Small intestine (tissue), 7 donors: ENCODE data around the gene LAMTOR5. TPM values are rescaled to one million over a fixed set of nuclear protein-coding genes. Genes with fewer than 3 reads are reported as not detected.

ENCODE experiments used
- DNase-seq, 2 donors: peaks; one replicate each; pipeline versions ENCODE4 v3.0.0 to v3.0.0-alpha.2; 2013
- FAIRE-seq: peaks from 2 replicates; lab custom pipeline; 2012; peaks lifted over from hg19 to GRCh38; lab: Jason Lieb, UNC
- H3K27ac ChIP-seq, 3 donors: one replicate each; pipeline ENCODE4 v1.5.1; 2013; ENCODE audit warnings: low read length in 2 of 3, mild to moderate bottlenecking in 2 of 3, control low read depth in 1 of 3, inconsistent platforms in 1 of 3, low read depth in 1 of 3, moderate library complexity in 1 of 3
- H3K27me3 ChIP-seq, 3 donors: one replicate each; pipeline ENCODE4 v1.6.1; 2013; ENCODE audit warnings: low read length in 3 of 3, inconsistent platforms in 1 of 3; ENCODE audit not compliant: control insufficient read depth in 3 of 3, insufficient read depth in 3 of 3
- H3K36me3 ChIP-seq, 3 donors: one replicate each; pipeline ENCODE4 v1.6.1; 2013; ENCODE audit warnings: low read length in 3 of 3, inconsistent platforms in 1 of 3, low read depth in 1 of 3, mild to moderate bottlenecking in 1 of 3, moderate library complexity in 1 of 3; ENCODE audit not compliant: control insufficient read depth in 3 of 3, insufficient read depth in 2 of 3
- H3K4me1 ChIP-seq, 3 donors: one replicate each; pipeline ENCODE4 v1.6.1; 2013; ENCODE audit warnings: low read length in 2 of 3, inconsistent platforms in 1 of 3, low read depth in 1 of 3, mild to moderate bottlenecking in 1 of 3, moderate library complexity in 1 of 3; ENCODE audit not compliant: control insufficient read depth in 3 of 3, insufficient read depth in 2 of 3
- H3K4me3 ChIP-seq, 3 donors: one replicate each; pipeline ENCODE4 v1.5.1; 2013; ENCODE audit warnings: low read length in 3 of 3, control low read depth in 1 of 3, inconsistent platforms in 1 of 3, low read depth in 1 of 3, mild to moderate bottlenecking in 1 of 3, moderate library complexity in 1 of 3
- H3K9me3 ChIP-seq, 2 donors: one replicate each; pipeline ENCODE4 v1.6.1; 2013; ENCODE audit warnings: low read depth in 1 of 2, low read length in 1 of 2; ENCODE audit not compliant: control insufficient read depth in 2 of 2, insufficient read depth in 1 of 2
- WGBS, 3 donors: extraction: QIAGEN DNeasy Blood & Tissue Kit; methylation state at CpG; one replicate each; pipeline ENCODE4 v1.1.7; 2013; 5-methylcytosine and 5-hydroxymethylcytosine counted together
- polyA plus RNA-seq, 4 donors: library from polyadenylated mRNA; stranded (reverse) in 3 of 4; unstranded in 1 of 4; fragments of 200-250 nt in 3 of 4; fragments of 120-200 nt in 1 of 4; gene quantifications; one replicate each; pipeline versions ENCODE4 v1.2.1 to v1.2.3, GENCODE V29; 2013
- donor health status: healthy with polysubstance abuse.
- donor health status: control.
- donor health status: control.
- donor health status: Bipolar disorder and iron deficiency.
- donor health status: healthy.

Gene LAMTOR5
- polyA plus RNA-seq, 4 donors, result 138 to 345 (median 306) TPM

DNA sequence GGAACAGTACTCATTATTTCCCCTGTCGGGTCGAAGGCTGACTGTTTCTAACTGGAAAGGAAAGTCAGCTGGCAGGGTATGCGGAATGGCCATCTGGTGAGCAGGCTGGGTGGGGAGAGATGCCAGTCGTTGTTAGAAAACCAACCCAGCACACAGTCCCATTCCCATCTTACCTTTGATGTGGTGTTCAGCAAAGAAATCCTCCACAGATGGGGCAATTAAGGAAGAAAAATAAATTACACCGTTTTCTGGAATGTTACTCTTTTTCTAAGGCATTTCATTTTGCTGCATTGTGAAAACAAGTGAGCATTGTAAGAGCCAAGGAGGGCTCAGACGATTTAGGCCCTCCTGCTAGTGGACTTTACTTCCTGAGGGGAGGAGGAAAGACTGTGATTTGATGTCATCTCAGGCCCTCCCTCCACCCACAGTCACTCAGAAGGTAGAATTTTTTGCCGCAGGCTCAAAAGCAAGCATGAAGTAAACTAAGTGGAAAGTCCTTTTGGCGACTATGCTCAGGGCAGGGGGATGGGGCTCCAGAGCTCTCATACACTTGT is 16.7 kb downstream of the LAMTOR5 start, which contains the start of gene SLC16A4:
Gene SLC16A4 (minus strand): TSS at position 335 of the 554 bp plus-strand sequence. CDS start 1,703 bp downstream, outside the sequence.
- Histone ChIP-seq H3K9me3 (no peaks in the 10 kb centered on the region), H3K4me1 (peaks cover 0 to 33% (median 1%) of the 10 kb centered on the region in 3 donors), H3K4me3 (peak within 1 kb of the TSS in 2 of 3 donors; percentile 14 to 39), H3K27me3 (no peaks in the 10 kb centered on the region), H3K27ac (peak within 1 kb of the TSS; percentile 13 to 90 (median 84)), H3K36me3 (peaks cover 0 to 17% (median 0%) of the 10 kb centered on the region in 3 donors)
- FAIRE-seq (no peak), DNase-seq (peak; percentile 42 to 79)
- WGBS, 3 donors, result 10 to 30% (median 27%) methylated on average over 8 of the region's 8 CpGs

DNA sequence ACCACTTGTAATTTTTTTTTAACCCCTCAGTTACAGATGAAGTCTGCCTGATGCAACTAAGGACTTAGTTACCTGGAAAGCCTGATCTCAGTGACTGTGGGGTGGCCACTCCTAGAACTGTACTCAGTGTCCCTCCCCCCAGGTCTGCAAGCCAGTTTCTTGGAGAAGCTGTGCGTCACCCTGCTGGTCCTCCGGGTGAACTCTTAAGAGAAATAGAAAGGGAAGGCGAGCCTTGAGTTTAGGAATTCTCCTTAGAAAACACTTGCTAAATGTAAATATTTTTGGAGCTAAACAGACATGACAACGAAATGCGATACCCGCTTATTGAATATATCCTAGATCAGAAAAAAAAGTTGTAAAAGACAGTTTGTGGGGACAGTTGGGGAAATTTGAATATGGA is 17.4 kb downstream of the LAMTOR5 start:
- no peaks in the 10 kb centered on the region for H3K27me3 ChIP-seq
- H3K27ac ChIP-seq, result peak overlapping the region in 1 of 3 donors; percentile 90
- FAIRE-seq (no peak), DNase-seq (peak; percentile 58 to 77)
- no peaks in the 10 kb centered on the region for H3K9me3 ChIP-seq
- H3K4me3 ChIP-seq, result peak overlapping the region in 1 of 3 donors; percentile 39
- H3K4me1 ChIP-seq, result peaks cover 0 to 39% (median 1%) of the 10 kb centered on the region in 3 donors
- 49 to 71% (median 60%) methylated on average over 6 of the region's 6 CpGs for WGBS, 3 donors
- peaks cover 0 to 14% (median 0%) of the 10 kb centered on the region in 3 donors for H3K36me3 ChIP-seq

DNA sequence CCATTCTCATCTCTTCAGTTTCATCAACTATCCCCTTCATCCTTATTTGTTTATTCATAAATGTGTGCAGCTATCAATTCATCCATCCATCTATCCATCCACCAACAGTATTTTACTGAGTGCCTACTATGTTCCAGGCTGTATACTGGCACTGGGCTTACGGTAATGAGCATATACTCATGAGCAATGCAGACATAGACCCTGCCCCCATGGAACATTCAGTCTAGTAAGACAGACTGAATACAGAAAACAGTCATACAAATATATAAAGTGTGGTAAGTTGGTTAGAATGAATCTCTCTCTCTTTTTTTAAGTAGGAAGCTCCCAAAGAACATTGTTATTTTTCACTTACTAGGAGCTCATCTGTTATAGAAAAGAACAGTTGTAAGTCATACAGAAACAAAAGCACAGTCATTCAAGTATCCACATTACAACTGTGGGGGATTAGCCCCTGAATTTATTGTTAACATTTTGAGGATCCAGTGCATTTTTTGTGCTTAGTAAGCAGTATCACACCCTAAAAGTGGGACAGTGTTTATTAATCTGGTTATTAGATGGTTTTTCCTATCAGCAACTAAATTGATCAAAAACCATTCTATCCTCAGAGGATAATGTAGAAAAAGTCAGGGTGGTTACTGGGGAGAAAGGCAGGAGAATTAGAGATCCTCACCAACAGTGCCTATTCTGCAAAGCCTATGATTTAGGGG is 20.3 kb downstream of the LAMTOR5 start:
- Histone ChIP-seq H3K9me3 (no peaks in the 10 kb centered on the region), H3K4me3 (no peak overlapping the region), H3K36me3 (peaks cover 0 to 14% (median 0%) of the 10 kb centered on the region in 3 donors), H3K27ac (no peak overlapping the region), H3K27me3 (no peaks in the 10 kb centered on the region), H3K4me1 (peaks cover 6 to 27% (median 12%) of the 10 kb centered on the region in 3 donors)
- WGBS, 3 donors, result 88 to 95% (median 94%) methylated on average over 1 of the region's 1 CpG
- FAIRE-seq (no peak), DNase-seq (no peak)

DNA sequence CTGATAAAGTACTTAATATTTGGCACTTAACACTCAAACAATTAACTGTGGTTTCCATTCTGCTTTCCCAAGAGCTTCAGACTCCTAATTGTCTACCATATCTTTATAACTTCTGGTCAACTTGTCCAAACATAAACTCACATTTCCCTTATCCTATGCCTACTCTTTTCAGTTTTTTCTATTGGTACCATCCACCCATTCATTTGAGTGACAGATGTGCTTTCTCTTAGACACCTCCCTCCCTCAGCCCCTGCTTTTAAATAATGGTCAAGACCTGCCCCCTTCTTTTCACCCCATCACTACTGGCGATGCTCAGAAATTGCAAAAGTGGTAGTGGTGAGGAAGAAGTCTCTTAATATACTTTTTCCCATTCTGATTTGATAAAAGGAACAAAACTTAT is 22.1 kb downstream of the LAMTOR5 start:
- no peaks in the 10 kb centered on the region for H3K9me3 ChIP-seq
- H3K36me3 ChIP-seq, result peaks cover 0 to 19% (median 2%) of the 10 kb centered on the region in 3 donors
- no peak for DNase-seq
- FAIRE-seq, result no peak
- peak overlapping the region; percentile 37 to 69 (median 52) for H3K27ac ChIP-seq
- H3K4me3 ChIP-seq, result no peak overlapping the region
- WGBS, 3 donors, result 95 to 97% (median 97%) methylated on average over 1 of the region's 1 CpG
- no peaks in the 10 kb centered on the region for H3K27me3 ChIP-seq
- peaks cover 6 to 19% (median 12%) of the 10 kb centered on the region in 3 donors for H3K4me1 ChIP-seq

DNA sequence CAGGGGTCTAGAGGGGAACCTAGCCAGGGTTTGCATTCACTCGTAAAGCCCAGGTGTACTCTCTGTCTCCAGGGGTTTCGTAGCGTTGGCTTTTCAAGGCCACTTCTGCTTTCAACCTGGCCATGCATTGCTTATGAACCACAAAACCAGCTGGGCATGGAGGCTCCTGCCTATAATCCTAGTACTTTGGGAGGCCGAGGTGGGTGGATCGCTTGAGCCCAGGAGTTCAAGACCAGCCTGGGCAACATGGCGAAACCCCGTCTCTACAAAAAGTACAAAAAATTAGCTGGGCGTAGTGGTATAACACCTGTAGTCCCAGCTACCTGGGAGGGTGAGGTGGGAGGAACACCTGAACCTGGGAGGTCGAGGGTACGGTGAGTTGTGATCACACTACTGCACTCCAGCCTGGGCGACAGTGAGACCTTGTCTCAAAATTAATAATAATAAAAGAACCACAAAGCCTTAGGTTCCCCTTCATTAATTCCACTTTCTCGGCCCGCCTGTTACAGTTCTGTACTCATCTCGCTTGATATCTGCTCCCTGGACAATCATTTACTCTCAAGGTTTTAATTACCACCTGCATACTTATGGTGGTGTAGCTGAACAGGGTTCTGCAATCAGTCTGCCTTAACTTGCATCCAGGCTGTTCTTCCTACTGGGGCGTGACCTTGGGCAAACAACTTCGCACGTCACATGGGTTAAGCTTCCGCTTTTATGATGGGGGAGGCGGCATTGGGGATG is 22.7 kb downstream of the LAMTOR5 start:
- Histone ChIP-seq H3K36me3 (peaks cover 0 to 21% (median 2%) of the 10 kb centered on the region in 3 donors), H3K27me3 (no peaks in the 10 kb centered on the region), H3K27ac (peak overlapping the region in 2 of 3 donors; percentile 59 to 69), H3K4me1 (peaks cover 6 to 19% (median 12%) of the 10 kb centered on the region in 3 donors), H3K9me3 (no peaks in the 10 kb centered on the region), H3K4me3 (no peak overlapping the region)
- 44 to 74% (median 61%) methylated on average over 19 of the region's 19 CpGs for WGBS, 3 donors
- no peak for FAIRE-seq
- DNase-seq, result peak; percentile 80 to 93

DNA sequence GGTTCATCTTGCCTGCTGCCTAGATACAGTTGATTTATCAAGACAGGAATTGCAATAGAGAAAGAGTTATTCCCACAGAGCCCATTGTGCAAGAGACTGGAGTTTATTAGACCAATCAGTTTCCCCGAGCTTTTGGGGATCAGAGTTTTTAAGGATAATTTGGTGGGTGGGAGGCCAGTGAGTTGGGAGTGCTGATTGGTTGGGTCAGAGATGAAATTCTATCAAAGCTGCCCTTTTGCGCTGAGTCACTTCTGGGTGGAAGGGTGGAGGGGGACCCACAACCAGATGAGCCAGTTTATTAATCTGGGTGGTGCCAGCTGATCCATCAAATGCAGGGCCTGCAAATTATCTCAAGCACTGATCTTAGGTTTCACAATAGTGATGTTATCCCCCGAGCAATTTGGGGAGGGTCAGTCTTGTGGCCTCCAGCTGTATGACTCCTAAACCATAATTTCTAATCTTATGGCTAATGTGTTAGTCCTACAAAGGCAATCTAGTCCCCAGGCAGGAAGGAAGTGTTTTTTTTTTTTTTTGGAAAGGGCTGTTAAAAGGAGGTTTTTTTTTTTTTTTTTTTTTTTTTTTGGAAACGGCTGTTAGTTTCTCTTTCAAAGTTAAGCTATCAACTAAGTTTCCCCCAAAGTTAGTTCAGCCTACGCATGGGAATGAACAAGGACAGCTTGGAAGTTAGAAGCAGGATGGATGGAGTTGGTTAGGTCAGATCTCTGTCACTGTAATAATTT is 24.1 kb downstream of the LAMTOR5 start:
- 60 to 74% (median 69%) methylated on average over 5 of the region's 5 CpGs for WGBS, 3 donors
- no peak for FAIRE-seq

DNA sequence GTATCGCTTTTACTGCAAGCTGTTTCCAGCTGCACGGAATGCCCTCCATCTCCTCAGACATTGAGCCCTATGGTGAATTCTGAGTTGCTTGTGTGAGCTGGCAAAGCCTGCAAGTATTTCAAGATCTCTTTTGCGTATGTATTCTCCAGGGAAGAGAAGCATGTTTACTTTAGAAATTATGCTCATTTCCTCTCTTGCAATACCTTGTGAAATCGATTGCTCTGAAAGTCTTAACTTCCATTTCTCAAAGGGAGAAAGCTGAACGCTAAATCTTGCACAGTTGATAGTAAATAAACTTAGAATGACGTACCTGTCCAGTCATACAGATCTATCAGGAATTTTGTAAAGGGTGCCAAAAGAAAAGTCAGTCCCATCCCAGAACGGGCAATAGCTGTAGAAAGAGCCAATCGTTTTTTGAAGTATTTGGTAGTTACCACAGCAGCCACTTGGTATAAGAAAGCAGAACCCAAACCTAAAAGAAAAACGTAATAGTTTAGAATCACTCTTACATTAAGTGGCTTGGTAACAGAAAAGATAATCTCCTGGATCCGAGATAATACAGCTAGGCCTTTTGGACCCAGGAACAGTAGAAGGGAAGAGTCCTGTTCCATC is 26.7 kb downstream of the LAMTOR5 start:
- Histone ChIP-seq H3K4me3 (no peak overlapping the region), H3K36me3 (peaks cover 3 to 23% (median 12%) of the 10 kb centered on the region in 3 donors), H3K27me3 (no peaks in the 10 kb centered on the region), H3K9me3 (no peaks in the 10 kb centered on the region), H3K4me1 (peaks cover 4 to 13% (median 12%) of the 10 kb centered on the region in 3 donors), H3K27ac (no peak overlapping the region)
- FAIRE-seq, result no peak
- WGBS, 3 donors, result 69 to 91% (median 82%) methylated on average over 10 of the region's 10 CpGs
- no peak for DNase-seq

More for the DNA sequence above, 24.1 kb downstream of the LAMTOR5 start:
- H3K4me1 ChIP-seq, result peaks cover 6 to 15% (median 12%) of the 10 kb centered on the region in 3 donors
- peaks cover 0 to 18% (median 4%) of the 10 kb centered on the region in 3 donors for H3K36me3 ChIP-seq
- H3K4me3 ChIP-seq, result no peak overlapping the region
- DNase-seq, result no peak
- H3K27me3 ChIP-seq, result no peaks in the 10 kb centered on the region
- peak overlapping the region in 1 of 3 donors; percentile 46 for H3K27ac ChIP-seq
- H3K9me3 ChIP-seq, result no peaks in the 10 kb centered on the region
